GM21717 (cell line): ENCODE data around the gene ADGRL3.
"Not testable (repeated sequence)": the region's sequence is repeated elsewhere in the genome, so short reads cannot be mapped to it uniquely, and the experiment has no call there.

Experiments used
- ATAC-seq: cut with Tn5 transposase; IDR thresholded peaks from one replicate; pipeline ENCODE4 v1.9.1; 2021; ENCODE audit warnings: mild to moderate bottlenecking, moderate library complexity; ENCODE audit not compliant: unreplicated experiment

The ADGRL3 gene

DNA sequence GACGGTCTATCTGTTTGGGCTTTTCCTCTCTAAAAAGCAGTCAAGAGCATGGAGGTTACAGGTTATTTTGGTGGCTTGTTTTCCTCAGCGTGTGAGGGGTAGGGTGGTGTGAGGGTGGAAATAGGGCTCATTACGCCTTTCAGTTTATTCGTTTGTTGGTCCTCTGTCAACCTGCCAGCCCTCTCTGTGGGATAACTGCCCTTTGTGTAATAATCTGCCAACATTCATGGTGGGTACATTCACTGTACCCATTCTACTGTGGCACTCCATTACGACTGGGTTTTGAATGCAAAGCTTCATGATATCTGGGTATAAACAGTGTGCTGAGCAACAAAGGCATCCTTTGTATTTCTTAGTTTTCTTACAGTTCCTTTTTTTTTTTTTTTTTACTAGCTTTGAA lies 136.4 kb downstream of the ADGRL3 start:
- no peak for ATAC-seq

DNA sequence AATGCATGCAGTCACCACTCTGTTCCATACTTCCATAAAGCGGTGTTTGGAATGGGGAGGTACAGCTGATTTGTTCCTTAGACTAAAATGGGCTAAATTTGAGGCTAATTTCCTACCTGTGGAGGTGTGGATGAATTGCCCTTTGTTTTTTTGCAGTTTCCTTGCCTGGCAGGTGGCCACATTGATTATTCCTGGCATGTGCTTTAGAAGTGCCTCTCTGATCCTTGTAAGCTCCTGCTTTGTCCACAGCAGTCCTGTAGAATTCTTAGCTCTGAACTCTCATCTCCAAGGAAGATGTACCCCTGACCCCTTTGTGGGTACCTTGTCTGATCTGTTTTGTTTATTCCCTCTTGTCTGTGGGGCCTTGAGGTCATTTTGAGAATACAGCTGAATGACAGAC lies 136.8 kb downstream of the ADGRL3 start:
- ATAC-seq = no peak

DNA sequence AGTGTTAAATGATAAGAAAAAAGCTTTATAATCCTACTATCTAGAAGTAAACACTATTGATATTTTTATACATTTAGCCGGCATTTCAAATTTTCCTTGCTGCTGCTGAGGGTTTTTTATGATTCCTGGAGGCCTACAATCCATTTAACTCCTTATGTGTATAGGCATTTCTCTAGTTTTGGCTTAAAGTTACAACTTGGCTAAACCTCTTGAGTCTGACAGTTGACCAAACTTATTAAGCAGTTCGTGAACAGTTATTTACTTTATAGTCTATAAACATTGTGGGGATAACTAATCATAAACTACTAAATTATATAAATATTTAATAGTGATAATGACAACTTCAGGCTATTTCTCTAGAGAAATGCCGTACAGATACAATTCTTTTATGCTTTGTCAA lies 141.9 kb downstream of the ADGRL3 start:
- ATAC-seq = no peak

DNA sequence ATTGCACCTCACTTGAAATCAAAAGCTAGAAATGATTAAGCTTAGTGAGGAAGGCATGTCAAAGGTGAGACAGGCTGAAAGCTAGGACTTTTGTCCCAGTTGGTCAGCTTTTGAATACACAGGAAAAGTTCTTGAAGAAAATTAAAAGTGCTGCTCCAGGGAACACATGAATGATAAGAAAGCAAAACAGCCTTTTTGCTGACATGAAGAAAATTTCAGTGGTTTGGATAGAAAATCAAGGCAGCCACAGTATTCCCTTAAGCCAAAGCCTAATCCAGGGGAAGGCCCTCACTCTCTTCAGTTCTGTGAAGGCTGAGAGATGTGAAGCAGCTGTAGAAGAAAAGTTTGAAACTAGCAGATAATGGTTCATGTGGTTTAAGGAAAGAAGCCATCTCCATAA lies 150.8 kb downstream of the ADGRL3 start:
- no peak for ATAC-seq

DNA sequence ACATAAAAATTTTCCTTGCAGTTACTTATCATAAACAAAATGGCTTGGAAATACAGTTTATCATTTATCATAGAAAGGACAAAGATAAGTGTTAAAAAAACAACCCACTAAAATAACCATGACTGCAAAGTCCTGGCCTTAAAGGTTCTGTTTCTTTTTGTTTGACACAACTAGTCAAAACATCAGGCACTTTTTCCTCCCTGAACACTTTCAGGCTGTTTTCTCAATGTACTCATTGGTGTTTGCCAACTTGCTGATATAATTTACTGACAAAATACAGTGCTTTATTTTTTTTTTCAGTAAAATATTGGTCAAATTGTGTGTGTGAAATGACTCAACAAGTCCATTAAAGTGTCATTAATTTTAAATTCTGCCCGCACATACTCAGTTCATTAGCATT lies 156.6 kb downstream of the ADGRL3 start:
- ATAC-seq = no peak

DNA sequence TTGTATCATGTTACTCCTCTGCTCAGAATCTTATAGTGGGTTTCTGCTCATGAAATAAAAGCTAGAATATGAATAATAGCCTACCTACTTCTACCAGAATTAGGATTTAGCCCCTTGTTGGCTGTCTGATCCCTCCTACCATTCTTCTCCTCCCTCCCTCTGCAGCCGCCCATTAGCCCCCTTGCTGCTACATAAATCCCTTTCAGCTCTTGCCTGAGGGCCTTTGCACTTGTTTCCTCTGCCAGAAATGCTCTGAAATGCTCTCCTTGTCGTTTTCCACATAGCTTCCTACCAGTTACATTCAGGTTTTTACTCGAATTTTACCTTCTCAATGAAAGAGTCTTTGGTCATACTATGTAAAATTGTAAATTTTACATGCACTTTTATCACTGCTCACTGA lies 159.2 kb downstream of the ADGRL3 start:
- ATAC-seq = no peak

DNA sequence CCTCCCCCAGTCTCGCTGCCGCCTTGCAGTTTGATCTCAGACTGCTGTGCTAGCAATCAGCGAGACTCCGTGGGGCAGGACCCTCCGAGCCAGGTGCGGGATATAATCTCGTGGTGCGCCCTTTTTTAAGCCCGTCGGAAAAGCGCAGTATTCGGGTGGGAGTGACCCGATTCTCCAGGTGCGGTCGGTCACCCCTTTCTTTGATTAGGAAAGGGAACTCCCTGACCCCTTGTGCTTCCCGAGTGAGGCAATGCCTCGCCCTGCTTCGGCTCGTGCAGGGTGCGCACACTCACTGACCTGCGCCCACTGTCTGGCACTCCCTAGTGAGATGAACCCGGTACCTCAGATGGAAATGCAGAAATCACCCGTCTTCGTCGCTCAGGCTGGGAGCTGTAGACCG lies 172.7 kb downstream of the ADGRL3 start:
- ATAC-seq = not testable (repeated sequence)

DNA sequence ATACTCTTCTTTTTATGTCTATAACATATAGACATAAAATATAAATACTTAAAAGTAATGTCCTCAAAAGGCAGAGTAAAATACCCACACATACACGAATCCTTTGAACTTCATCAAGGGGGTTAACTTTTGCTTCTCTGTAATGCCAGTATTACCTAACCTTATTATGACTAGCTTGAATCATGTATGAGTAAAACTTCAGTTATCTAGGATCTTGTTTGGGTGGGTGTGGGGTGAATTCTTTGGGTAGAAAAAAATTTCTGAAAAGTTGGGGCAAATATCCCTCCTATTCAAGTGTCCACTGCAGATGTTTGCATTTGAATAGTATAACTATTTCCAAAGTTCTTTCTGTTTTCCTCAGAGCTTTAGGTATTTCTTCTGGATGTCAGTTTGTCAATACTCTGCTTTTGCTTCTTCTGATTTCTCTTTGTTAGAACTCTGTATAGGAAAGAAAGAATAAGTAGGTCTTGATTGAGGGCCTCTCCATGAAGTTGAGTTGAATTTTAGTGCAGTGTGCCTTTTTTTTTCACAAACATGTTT lies 173.8 kb downstream of the ADGRL3 start:
- no peak for ATAC-seq

DNA sequence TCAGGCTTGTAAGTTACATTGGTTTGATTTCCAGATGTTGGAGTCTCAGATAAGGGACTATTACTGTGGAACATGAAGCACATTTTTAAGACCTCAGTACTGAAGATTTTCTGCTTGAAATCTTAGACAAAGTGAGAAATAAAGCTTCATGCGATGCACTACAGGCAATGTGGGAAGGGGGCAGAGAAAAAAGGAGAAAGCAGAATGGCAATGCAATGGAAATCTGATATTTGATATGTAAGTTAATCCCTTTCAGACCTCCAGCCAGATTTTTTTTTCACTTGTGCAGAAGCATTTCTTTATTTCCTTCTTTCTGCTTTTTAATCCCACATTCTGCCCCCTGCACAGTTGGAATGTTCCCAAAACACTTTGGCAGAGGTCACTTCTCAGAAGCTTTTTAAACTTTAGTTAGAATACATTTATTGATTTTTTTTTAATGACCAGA lies 174.3 kb downstream of the ADGRL3 start:
- ATAC-seq = no peak

DNA sequence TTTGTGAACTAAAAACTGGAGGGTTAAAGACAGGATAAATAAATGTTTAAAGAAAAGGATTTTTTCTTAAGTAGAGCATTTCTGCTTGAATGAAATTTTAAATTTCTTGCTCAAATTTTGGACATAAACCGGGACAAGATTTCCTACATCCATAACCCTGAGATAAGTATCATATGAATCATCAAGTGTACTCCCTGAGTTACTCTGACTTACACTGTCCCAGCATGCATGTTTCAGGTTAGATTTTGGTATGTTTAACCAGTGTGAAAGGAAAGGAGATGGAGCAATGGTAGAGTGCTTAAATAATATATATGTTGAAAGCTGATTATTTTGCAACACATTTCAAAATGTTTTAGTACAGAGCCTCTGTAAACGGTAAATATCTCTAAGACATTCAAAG lies 175.2 kb downstream of the ADGRL3 start:
- ATAC-seq = no peak

DNA sequence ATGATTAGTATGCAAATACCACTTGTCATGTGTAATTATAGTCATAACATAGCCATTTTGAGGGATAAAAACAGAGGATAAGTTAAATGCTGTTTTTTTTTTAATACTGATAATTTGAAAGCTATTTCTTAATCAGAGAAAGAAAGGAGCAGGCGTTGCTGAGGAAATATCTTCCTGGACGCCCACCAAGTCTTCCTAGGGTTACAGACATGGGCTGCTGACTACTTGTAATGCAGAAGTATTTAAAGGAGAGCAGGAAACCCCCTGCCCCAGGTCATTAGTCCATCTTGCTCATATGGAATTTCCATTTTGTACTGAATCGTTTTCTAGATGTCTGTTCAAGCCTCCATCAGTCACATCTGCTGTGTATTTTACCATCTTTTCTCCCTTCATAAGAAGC lies 176.2 kb downstream of the ADGRL3 start:
- ATAC-seq = no peak

DNA sequence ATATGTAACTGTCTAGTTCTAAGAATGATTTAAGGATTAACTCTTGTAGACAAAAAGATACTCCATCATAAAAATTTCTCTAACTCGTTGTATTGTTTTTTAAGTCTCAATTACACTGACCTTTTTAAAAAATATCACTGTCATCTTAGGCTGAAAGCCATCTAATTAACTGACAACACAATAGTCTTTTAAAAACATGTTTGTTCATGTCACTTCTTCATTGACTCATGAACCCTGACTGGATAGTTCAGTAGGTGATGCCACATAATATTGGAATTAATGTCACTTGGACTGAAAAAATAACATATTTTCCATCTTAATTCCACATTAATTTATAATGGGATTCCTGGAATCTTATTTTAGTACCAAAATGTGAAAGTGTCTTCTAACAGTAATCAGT lies 179.3 kb downstream of the ADGRL3 start:
- no peak for ATAC-seq

DNA sequence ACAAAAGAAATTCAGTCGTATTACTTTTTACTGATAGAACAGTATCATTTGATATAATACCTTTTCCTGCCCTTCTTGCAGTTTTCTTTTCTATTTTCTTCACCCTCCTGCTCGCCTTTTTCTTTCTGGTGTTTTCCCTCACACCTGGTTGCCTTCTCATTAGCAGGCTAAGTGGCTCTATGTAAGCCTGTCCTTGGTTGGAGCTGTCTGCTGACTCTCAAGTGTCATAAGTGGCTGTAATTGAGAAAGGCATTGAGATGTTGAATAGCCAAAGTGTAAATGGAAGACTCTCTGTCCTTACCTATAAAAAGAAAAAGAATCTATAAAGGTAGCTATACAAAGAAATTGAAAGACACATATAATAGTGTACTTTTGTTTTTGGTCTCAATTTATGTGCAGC lies 180.7 kb downstream of the ADGRL3 start:
- ATAC-seq = no peak

DNA sequence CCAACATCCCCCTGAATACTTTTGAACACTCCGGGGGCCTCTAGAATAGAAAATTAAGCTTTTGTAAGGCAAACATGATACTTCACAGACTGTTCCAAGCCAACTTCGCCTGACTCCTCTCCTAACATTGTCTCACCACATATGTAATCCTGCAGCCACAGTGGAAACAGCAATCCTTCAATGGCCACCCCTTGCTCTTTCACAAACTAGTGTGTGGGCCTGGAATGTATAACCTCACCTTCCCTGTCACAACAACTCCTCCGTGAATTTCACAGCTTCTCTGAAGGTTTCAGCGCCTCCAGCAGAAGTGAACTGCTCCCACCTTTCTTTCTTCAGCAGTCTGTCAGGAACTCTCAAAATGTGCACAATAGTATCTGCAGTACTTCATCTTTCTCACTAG lies 185.1 kb downstream of the ADGRL3 start:
- no peak for ATAC-seq

DNA sequence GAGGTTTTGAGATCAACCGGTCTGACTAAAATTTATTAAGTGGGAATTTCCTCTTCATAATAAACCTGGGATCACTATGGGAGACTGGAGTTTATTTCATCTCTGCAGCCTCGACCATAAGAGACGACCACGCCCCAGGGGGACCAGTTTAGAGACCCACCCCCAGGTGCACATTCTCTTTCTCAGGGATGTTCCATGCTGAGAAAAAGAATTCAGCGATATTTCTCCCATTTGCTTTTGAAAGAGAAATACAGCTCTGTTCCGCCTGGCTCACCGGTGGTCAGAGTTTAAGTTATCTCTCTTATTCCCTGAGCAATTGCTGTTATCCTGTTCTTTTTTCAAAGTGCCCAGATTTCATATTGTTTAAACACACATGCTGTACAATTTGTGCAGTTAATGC lies 187.2 kb downstream of the ADGRL3 start:
- ATAC-seq = not testable (repeated sequence)

DNA sequence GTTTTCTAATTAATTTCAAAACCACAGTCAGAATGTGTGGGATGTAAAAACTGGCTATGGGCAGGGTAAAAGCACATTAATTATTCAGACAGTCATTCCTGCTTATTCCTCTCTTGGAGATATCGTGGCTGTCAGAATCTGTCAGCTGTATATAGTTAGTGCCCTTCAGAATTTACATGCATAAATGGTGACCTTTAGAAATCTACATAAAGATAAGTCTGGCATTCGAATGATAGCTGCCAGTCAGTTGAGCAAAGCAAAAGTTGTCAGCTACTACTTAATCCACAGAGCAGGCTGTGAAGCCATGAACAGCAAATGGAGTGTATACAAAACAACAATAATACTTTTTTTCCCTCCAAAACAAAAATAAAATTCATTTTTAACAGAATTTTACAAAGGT lies 189.5 kb downstream of the ADGRL3 start:
- no peak for ATAC-seq

DNA sequence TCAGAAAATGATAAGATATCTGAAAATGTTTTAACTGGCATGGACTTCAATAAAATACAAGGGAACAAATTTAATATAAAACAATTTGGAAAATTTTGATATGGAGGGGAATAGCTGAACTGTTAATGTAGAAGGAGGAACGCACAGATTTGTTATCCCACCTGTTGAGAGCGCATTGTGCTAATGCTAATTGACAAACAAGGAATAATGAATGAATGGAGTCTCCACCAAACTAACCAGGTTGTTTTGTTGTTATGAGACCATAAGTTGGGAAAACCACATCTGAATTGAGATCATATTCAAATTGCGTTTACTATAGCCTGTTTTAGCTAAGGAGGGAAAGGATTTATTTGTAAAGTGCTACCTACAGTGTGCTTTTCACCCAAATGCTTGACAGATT lies 195.6 kb downstream of the ADGRL3 start:
- ATAC-seq = no peak

DNA sequence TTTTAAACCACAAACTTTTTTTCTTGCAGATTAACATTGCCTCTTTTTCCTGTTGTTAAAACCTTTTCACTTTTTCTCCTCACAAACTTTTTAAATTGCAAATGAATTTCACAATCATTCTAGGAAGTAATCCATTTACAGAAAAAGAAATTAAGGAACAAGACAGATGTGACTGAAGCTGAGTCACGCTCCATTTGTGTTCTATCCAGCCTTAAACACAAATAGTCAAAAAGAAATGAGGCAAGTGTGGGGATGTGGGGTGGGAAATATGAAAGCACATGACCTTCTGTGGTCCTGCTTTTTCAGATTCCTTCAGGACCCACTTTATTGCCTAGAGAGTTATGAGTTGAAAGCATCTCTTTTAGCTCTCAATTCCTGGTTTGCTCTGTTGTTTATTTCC lies 197.0 kb downstream of the ADGRL3 start:
- ATAC-seq = no peak

DNA sequence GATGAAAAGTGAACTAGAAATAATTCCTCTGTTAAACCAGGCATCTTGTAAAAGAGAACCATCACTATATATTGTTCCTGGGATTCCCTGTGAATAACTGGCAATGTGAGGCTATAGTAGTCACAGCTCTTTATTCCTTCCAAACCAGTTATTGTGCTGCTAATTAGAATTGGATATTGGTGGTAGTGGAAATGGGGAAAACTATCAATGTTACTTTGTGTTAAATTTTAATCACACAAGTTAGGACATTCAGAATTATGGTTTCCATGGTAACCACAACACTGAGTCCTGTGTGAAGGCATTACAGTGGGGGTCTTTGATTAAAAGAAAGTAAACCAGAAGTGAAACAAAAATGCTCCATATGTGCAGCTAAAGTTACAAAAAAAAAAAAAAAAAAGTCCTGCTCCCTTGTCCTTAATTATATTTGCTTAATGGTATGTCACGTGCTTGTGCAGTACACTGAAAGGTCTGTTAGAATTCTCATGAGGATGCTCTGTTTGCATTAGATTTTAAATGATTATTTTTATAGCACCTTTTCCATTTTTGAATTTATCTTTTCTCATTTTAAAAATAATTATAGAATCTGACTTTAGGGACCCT lies 200.4 kb downstream of the ADGRL3 start:
- ATAC-seq = no peak

DNA sequence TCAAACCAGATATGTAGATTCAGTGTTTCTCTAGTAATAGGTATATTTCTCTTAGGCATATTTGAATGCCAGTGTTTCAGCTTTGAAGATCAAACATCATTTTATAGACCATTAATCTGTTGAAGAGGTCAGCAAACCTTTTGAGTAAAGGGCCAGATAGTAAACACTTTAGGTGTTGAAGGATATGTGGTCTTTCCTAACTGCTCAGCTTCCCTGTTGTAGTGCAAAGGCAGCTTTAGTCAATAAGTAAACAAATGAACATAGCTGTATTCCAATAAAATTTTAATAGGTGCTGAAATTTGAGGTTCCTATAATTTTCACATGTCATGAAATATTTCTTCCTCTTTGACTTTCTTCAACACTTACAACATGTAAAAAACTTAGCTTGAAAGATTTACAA lies 201.6 kb downstream of the ADGRL3 start:
- no peak for ATAC-seq

DNA sequence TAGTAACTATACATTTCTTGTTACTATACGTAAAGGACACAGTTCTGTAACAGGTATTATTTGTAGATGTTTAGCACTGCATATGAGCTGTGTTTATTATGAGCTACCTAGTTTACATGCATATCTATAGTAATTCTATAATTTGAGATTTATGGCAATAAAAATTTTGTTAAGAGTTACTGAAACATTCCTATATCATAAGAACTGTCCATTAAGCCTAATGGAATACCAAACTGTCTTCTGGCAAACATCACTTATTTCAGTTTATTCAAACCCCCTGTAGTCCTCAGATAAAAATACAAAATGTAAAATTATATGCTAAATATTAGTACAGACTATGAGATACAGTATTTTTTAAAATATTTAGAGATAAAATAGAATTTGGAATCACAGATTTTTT lies 205.2 kb downstream of the ADGRL3 start:
- ATAC-seq = no peak

DNA sequence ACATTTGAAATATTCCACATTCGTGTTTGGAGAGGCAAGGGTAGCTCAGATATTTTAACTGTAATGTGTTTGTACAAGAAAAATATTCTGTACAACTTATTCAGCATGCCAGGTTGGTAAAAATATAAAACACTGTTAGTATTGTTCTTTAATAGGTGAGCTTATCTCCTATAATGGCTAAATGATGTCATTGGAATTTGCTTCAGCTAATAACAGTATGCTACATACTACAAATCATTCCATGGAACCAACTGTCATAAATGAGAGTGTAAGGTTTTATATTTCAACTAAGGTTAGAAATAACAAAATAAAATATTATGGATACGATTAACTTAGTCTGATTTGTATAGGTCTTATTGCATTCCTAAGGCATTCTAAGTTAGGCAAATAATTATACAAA lies 206.6 kb downstream of the ADGRL3 start:
- no peak for ATAC-seq
